Stimulated activated naive CD8-positive, alpha-beta T cell treated with anti-CD3 and anti-CD28 coated beads, Interleukin-15, Interleukin-2, amounts not matched to agents 100 ng/mL and 50 ng/mL, for 24 hours (primary cell): ENCODE results near the gene MTCL1.

Source experiments
- H3K27ac Mint-ChIP-seq: one replicate; pipeline ENCODE4 v1.8.0; 2021; ENCODE audit warnings: mild to moderate bottlenecking, mixed read lengths
- H3K27me3 Mint-ChIP-seq: one replicate; pipeline ENCODE4 v1.8.0; 2021; ENCODE audit warnings: mixed read lengths
- H3K36me3 Mint-ChIP-seq: one replicate; pipeline ENCODE4 v1.8.0; 2021; ENCODE audit warnings: low read depth, mixed read lengths
- H3K4me1 Mint-ChIP-seq: one replicate; pipeline ENCODE4 v1.8.0; 2021; ENCODE audit warnings: low read depth, mixed read lengths
- H3K4me3 Mint-ChIP-seq: one replicate; pipeline ENCODE4 v1.8.0; 2021; ENCODE audit warnings: mild to moderate bottlenecking, mixed read lengths
- H3K9me3 Mint-ChIP-seq: one replicate; pipeline ENCODE4 v1.8.0; 2021; ENCODE audit warnings: mixed read lengths

MTCL1 gene

GRCh38 chr18:8831531-8831930, 126.2 kb downstream of the MTCL1 start:
- Mint-ChIP-seq H3K27ac (no peak overlapping the region), H3K36me3 (no peaks in the 10 kb centered on the region), H3K9me3 (no peaks in the 10 kb centered on the region), H3K27me3 (no peaks in the 10 kb centered on the region), H3K4me1 (no peaks in the 10 kb centered on the region), H3K4me3 (no peak overlapping the region)

GRCh38 chr18:8833480-8833879, 128.1 kb downstream of the MTCL1 start:
- Mint-ChIP-seq H3K4me1 (no peaks in the 10 kb centered on the region), H3K27ac (no peak overlapping the region), H3K27me3 (no peaks in the 10 kb centered on the region), H3K36me3 (no peaks in the 10 kb centered on the region), H3K4me3 (no peak overlapping the region), H3K9me3 (no peaks in the 10 kb centered on the region)

GRCh38 chr18:8834881-8835280, 129.5 kb downstream of the MTCL1 start:
- Mint-ChIP-seq H3K36me3 (no peaks in the 10 kb centered on the region), H3K4me1 (no peaks in the 10 kb centered on the region), H3K27me3 (no peaks in the 10 kb centered on the region), H3K9me3 (no peaks in the 10 kb centered on the region), H3K27ac (no peak overlapping the region), H3K4me3 (no peak overlapping the region)

GRCh38 chr18:8835521-8835953, 130.2 kb downstream of the MTCL1 start:
- H3K36me3 Mint-ChIP-seq = no peaks in the 10 kb centered on the region
- H3K4me3 Mint-ChIP-seq = no peak overlapping the region
- no peaks in the 10 kb centered on the region for H3K27me3 Mint-ChIP-seq
- no peaks in the 10 kb centered on the region for H3K4me1 Mint-ChIP-seq
- no peaks in the 10 kb centered on the region for H3K9me3 Mint-ChIP-seq
- H3K27ac Mint-ChIP-seq = no peak overlapping the region

GRCh38 chr18:8839281-8839680, 133.9 kb downstream of the MTCL1 start:
- H3K27ac Mint-ChIP-seq = no peak overlapping the region
- H3K9me3 Mint-ChIP-seq = no peaks in the 10 kb centered on the region
- H3K4me3 Mint-ChIP-seq = no peak overlapping the region
- peaks cover 3% of the 10 kb centered on the region for H3K27me3 Mint-ChIP-seq
- H3K4me1 Mint-ChIP-seq = no peaks in the 10 kb centered on the region
- no peaks in the 10 kb centered on the region for H3K36me3 Mint-ChIP-seq

GRCh38 chr18:8841781-8842485, 136.6 kb downstream of the MTCL1 start:
- Mint-ChIP-seq H3K36me3 (no peaks in the 10 kb centered on the region), H3K27ac (no peak overlapping the region), H3K9me3 (no peaks in the 10 kb centered on the region), H3K27me3 (peaks cover 5% of the 10 kb centered on the region), H3K4me3 (no peak overlapping the region), H3K4me1 (no peaks in the 10 kb centered on the region)

GRCh38 chr18:8842506-8842905, 137.2 kb downstream of the MTCL1 start:
- Mint-ChIP-seq H3K36me3 (no peaks in the 10 kb centered on the region), H3K4me3 (no peak overlapping the region), H3K27me3 (peaks cover 5% of the 10 kb centered on the region), H3K27ac (no peak overlapping the region), H3K4me1 (no peaks in the 10 kb centered on the region), H3K9me3 (no peaks in the 10 kb centered on the region)

- no peak overlapping the region for H3K27ac Mint-ChIP-seq
- no peaks in the 10 kb centered on the region for H3K36me3 Mint-ChIP-seq
- H3K4me1 Mint-ChIP-seq = no peaks in the 10 kb centered on the region
- H3K9me3 Mint-ChIP-seq = no peaks in the 10 kb centered on the region
- H3K27me3 Mint-ChIP-seq = peaks cover 5% of the 10 kb centered on the region
- no peak overlapping the region for H3K4me3 Mint-ChIP-seq
Measured at GRCh38 chr18:8843005-8843404, 137.6 kb downstream of the MTCL1 start.

- H3K9me3 Mint-ChIP-seq = no peaks in the 10 kb centered on the region
- H3K4me1 Mint-ChIP-seq = no peaks in the 10 kb centered on the region
- H3K27me3 Mint-ChIP-seq = peaks cover 5% of the 10 kb centered on the region
- H3K4me3 Mint-ChIP-seq = no peak overlapping the region
- H3K36me3 Mint-ChIP-seq = no peaks in the 10 kb centered on the region
- no peak overlapping the region for H3K27ac Mint-ChIP-seq
Measured at GRCh38 chr18:8844721-8845148, 139.4 kb downstream of the MTCL1 start.

- H3K4me1 Mint-ChIP-seq = no peaks in the 10 kb centered on the region
- no peaks in the 10 kb centered on the region for H3K36me3 Mint-ChIP-seq
- no peak overlapping the region for H3K27ac Mint-ChIP-seq
- H3K4me3 Mint-ChIP-seq = no peak overlapping the region
- peaks cover 6% of the 10 kb centered on the region for H3K9me3 Mint-ChIP-seq
- peaks cover 5% of the 10 kb centered on the region for H3K27me3 Mint-ChIP-seq
Measured at GRCh38 chr18:8845506-8845905, 140.2 kb downstream of the MTCL1 start.

- peaks cover 5% of the 10 kb centered on the region for H3K27me3 Mint-ChIP-seq
- no peak overlapping the region for H3K4me3 Mint-ChIP-seq
- H3K27ac Mint-ChIP-seq = no peak overlapping the region
- H3K36me3 Mint-ChIP-seq = no peaks in the 10 kb centered on the region
- no peaks in the 10 kb centered on the region for H3K4me1 Mint-ChIP-seq
- peaks cover 10% of the 10 kb centered on the region for H3K9me3 Mint-ChIP-seq
Measured at GRCh38 chr18:8847066-8847755, 141.9 kb downstream of the MTCL1 start.

- Mint-ChIP-seq H3K27ac (no peak overlapping the region), H3K9me3 (peaks cover 10% of the 10 kb centered on the region), H3K36me3 (no peaks in the 10 kb centered on the region), H3K27me3 (peaks cover 5% of the 10 kb centered on the region), H3K4me3 (no peak overlapping the region), H3K4me1 (no peaks in the 10 kb centered on the region)
Measured at GRCh38 chr18:8847900-8848299, 142.5 kb downstream of the MTCL1 start.

- H3K27ac Mint-ChIP-seq = no peak overlapping the region
- no peak overlapping the region for H3K4me3 Mint-ChIP-seq
- H3K27me3 Mint-ChIP-seq = peaks cover 5% of the 10 kb centered on the region
- H3K36me3 Mint-ChIP-seq = no peaks in the 10 kb centered on the region
- H3K9me3 Mint-ChIP-seq = peaks cover 10% of the 10 kb centered on the region
- H3K4me1 Mint-ChIP-seq = no peaks in the 10 kb centered on the region
Measured at GRCh38 chr18:8848541-8848940, 143.2 kb downstream of the MTCL1 start.

GRCh38 chr18:8849696-8850095, 144.3 kb downstream of the MTCL1 start:
- Mint-ChIP-seq H3K4me1 (no peaks in the 10 kb centered on the region), H3K27ac (no peak overlapping the region), H3K4me3 (no peak overlapping the region), H3K9me3 (peaks cover 10% of the 10 kb centered on the region), H3K27me3 (no peaks in the 10 kb centered on the region), H3K36me3 (no peaks in the 10 kb centered on the region)

GRCh38 chr18:8851659-8852058, 146.3 kb downstream of the MTCL1 start:
- Mint-ChIP-seq H3K36me3 (no peaks in the 10 kb centered on the region), H3K27ac (no peak overlapping the region), H3K4me3 (no peak overlapping the region), H3K4me1 (no peaks in the 10 kb centered on the region), H3K9me3 (peaks cover 10% of the 10 kb centered on the region), H3K27me3 (no peaks in the 10 kb centered on the region)

GRCh38 chr18:8854550-8854949, 149.2 kb downstream of the MTCL1 start:
- Mint-ChIP-seq H3K4me3 (no peak overlapping the region), H3K9me3 (peaks cover 10% of the 10 kb centered on the region), H3K4me1 (no peaks in the 10 kb centered on the region), H3K36me3 (no peaks in the 10 kb centered on the region), H3K27me3 (no peaks in the 10 kb centered on the region), H3K27ac (no peak overlapping the region)
